KMS-11 (cell line): ENCODE measurements around the gene DMAC2.

Experiments
- H2AFZ ChIP-seq: fragments of 200-600 bp; sonication (generic); 2 replicates; pipeline ENCODE4 v1.6.1; 2016; ENCODE audit warnings: antibody characterized with exemption, mixed run types, low read depth
- H3K27ac ChIP-seq: fragments of 200-600 bp; sonication (generic); 2 replicates; pipeline ENCODE4 v1.6.1; 2016; ENCODE audit warnings: mild to moderate bottlenecking, mixed run types
- H3K27me3 ChIP-seq: fragments of 200-600 bp; sonication (generic); 2 replicates; pipeline ENCODE4 v1.6.1; 2017; ENCODE audit warnings: mild to moderate bottlenecking, low read depth, mixed run types, moderate library complexity; ENCODE audit not compliant: insufficient read depth
- H3K36me3 ChIP-seq: fragments of 200-600 bp; sonication (generic); 2 replicates; pipeline ENCODE4 v1.6.1; 2017; ENCODE audit warnings: mild to moderate bottlenecking, mixed run types; ENCODE audit not compliant: insufficient read depth
- H3K4me1 ChIP-seq: fragments of 200-600 bp; sonication (generic); 2 replicates; pipeline ENCODE4 v1.6.1; 2016; ENCODE audit warnings: mild to moderate bottlenecking, low read depth, mixed run types; ENCODE audit not compliant: poor library complexity, severe bottlenecking
- H3K4me2 ChIP-seq: fragments of 200-600 bp; sonication (generic); 2 replicates; pipeline ENCODE4 v1.7.0; 2016; ENCODE audit warnings: mild to moderate bottlenecking, mixed run types
- H3K4me3 ChIP-seq: fragments of 200-600 bp; sonication (generic); IDR thresholded peaks from 2 replicates; pipeline ENCODE4 v1.6.1; 2017; ENCODE audit warnings: low read depth, low read length, mixed read lengths; ENCODE audit not compliant: insufficient read depth
- H3K79me2 ChIP-seq: fragments of 200-600 bp; sonication (generic); 2 replicates; pipeline ENCODE4 v1.6.1; 2016; ENCODE audit warnings: low read depth, mixed run types; ENCODE audit not compliant: insufficient read depth
- H3K9ac ChIP-seq: fragments of 200-600 bp; sonication (generic); 2 replicates; pipeline ENCODE4 v1.6.1; 2016; ENCODE audit warnings: mild to moderate bottlenecking, mixed run types
- H4K20me1 ChIP-seq: fragments of 200-600 bp; sonication (generic); 2 replicates; pipeline ENCODE4 v1.6.1; 2016; ENCODE audit warnings: mild to moderate bottlenecking, mixed run types; ENCODE audit not compliant: insufficient read depth
- CTCF ChIP-seq: fragments of 200-600 bp; sonication (generic); conservative IDR thresholded peaks from 2 replicates; pipeline ENCODE4 v1.6.1; 2017; ENCODE audit warnings: low read depth, mild to moderate bottlenecking, antibody characterized with exemption, low read length, moderate library complexity, mixed read lengths

Gene DMAC2

GRCh38 chr19:41402010-41402409 is 37.7 kb downstream of the DMAC2 start:
- H3K36me3 ChIP-seq, result no peaks in the 10 kb centered on the region
- H2AFZ ChIP-seq, result no peak overlapping the region
- no peak for TF ChIP-seq CTCF
- no peaks in the 10 kb centered on the region for H3K27me3 ChIP-seq
- H3K27ac ChIP-seq, result no peak overlapping the region; the same call in 1 of the 2 replicates
- H3K4me1 ChIP-seq, result peaks cover 19% of the 10 kb centered on the region
- H3K4me3 ChIP-seq, result no peak overlapping the region
- no peak overlapping the region for H3K4me2 ChIP-seq
- peaks cover 30% of the 10 kb centered on the region for H3K79me2 ChIP-seq
- H3K9ac ChIP-seq, result no peak overlapping the region
- no peaks in the 10 kb centered on the region for H4K20me1 ChIP-seq

- peaks cover 34% of the 10 kb centered on the region for H3K79me2 ChIP-seq
- H4K20me1 ChIP-seq, result no peaks in the 10 kb centered on the region
- H3K27ac ChIP-seq, result no peak overlapping the region
- H3K4me3 ChIP-seq, result no peak overlapping the region
- peaks cover 14% of the 10 kb centered on the region for H3K4me1 ChIP-seq
- no peak for TF ChIP-seq CTCF
- no peak overlapping the region for H2AFZ ChIP-seq
- no peak overlapping the region for H3K4me2 ChIP-seq
- H3K27me3 ChIP-seq, result no peaks in the 10 kb centered on the region
- no peak overlapping the region for H3K9ac ChIP-seq
- no peaks in the 10 kb centered on the region for H3K36me3 ChIP-seq
Observed at GRCh38 chr19:41401483-41401882, 38.2 kb downstream of the DMAC2 start.

- Histone ChIP-seq H3K4me3 (no peak overlapping the region), H3K36me3 (no peaks in the 10 kb centered on the region), H3K27ac (no peak overlapping the region), H3K4me2 (no peak overlapping the region; the same call in 1 of the 2 replicates), H3K9ac (no peak overlapping the region), H4K20me1 (no peaks in the 10 kb centered on the region), H2AFZ (no peak overlapping the region), H3K4me1 (peaks cover 34% of the 10 kb centered on the region), H3K27me3 (no peaks in the 10 kb centered on the region), H3K79me2 (peaks cover 54% of the 10 kb centered on the region)
- TF ChIP-seq CTCF, result no peak
Observed at GRCh38 chr19:41399525-41399924, 40.2 kb downstream of the DMAC2 start.

- H3K9ac ChIP-seq, result peak overlapping the region; percentile 85; the same call in 1 of the 2 replicates
- peaks cover 58% of the 10 kb centered on the region for H3K79me2 ChIP-seq
- TF ChIP-seq CTCF, result no peak
- peaks cover 38% of the 10 kb centered on the region for H3K4me1 ChIP-seq
- no peaks in the 10 kb centered on the region for H4K20me1 ChIP-seq
- no peak overlapping the region for H2AFZ ChIP-seq
- H3K4me2 ChIP-seq, result peak overlapping the region; percentile 83
- no peak overlapping the region for H3K27ac ChIP-seq
- no peaks in the 10 kb centered on the region for H3K36me3 ChIP-seq
- H3K27me3 ChIP-seq, result no peaks in the 10 kb centered on the region
- H3K4me3 ChIP-seq, result no peak overlapping the region
Observed at GRCh38 chr19:41399091-41399490, 40.6 kb downstream of the DMAC2 start.
